HG02885 (cell line): ENCODE results near the gene DCT.
"Not testable (repeated sequence)": the region's sequence is repeated elsewhere in the genome, so short reads cannot be mapped to it uniquely, and the experiment has no call there.

ENCODE experiments used
- ATAC-seq: cut with Tn5 transposase; IDR thresholded peaks from one replicate; pipeline ENCODE4 v1.9.1; 2021; ENCODE audit warnings: mild to moderate bottlenecking; ENCODE audit not compliant: unreplicated experiment, poor library complexity

The DCT gene

GRCh38 chr13:94479616-94480015 is at the start of gene DCT:
TSS of gene DCT (minus strand) at chr13:94479682. CDS start at chr13:94479255, 427 bp downstream.
- ATAC-seq: no peak

- not testable (repeated sequence) for ATAC-seq
Observed at GRCh38 chr13:94526956-94527355, 47.5 kb upstream of the DCT start.

- no peak for ATAC-seq
Observed at GRCh38 chr13:94525781-94526180, 46.3 kb upstream of the DCT start.

GRCh38 chr13:94524407-94524806 is 44.9 kb upstream of the DCT start:
- ATAC-seq: no peak

GRCh38 chr13:94520001-94520400 is 40.5 kb upstream of the DCT start:
- no peak for ATAC-seq

- no peak for ATAC-seq
Observed at GRCh38 chr13:94516456-94516855, 37.0 kb upstream of the DCT start.

- no peak for ATAC-seq
Observed at GRCh38 chr13:94515911-94516310, 36.4 kb upstream of the DCT start.

- no peak for ATAC-seq
Observed at GRCh38 chr13:94515374-94515773, 35.9 kb upstream of the DCT start.

GRCh38 chr13:94513026-94513425 is 33.5 kb upstream of the DCT start:
- no peak for ATAC-seq

GRCh38 chr13:94505730-94506129 is 26.2 kb upstream of the DCT start:
- no peak for ATAC-seq

- no peak for ATAC-seq
Observed at GRCh38 chr13:94503851-94504250, 24.4 kb upstream of the DCT start.

- ATAC-seq: not testable (repeated sequence)
Observed at GRCh38 chr13:94498831-94499230, 19.3 kb upstream of the DCT start.

GRCh38 chr13:94495806-94496205 is 16.3 kb upstream of the DCT start:
- no peak for ATAC-seq

GRCh38 chr13:94494026-94494425 is 14.5 kb upstream of the DCT start:
- no peak for ATAC-seq

GRCh38 chr13:94487043-94487442 is 7.6 kb upstream of the DCT start:
- ATAC-seq: no peak

GRCh38 chr13:94483970-94484369 is 4.5 kb upstream of the DCT start:
- ATAC-seq: no peak

GRCh38 chr13:94481941-94482340 is 2.5 kb upstream of the DCT start:
- ATAC-seq: no peak

- ATAC-seq: no peak
Observed at GRCh38 chr13:94480672-94481145, 1.2 kb upstream of the DCT start.

- no peak for ATAC-seq
Observed at GRCh38 chr13:94478913-94479312, 569 bp downstream of the DCT start.

- no peak for ATAC-seq
Observed at GRCh38 chr13:94470126-94470525, 9.4 kb downstream of the DCT start.

- no peak for ATAC-seq
Observed at GRCh38 chr13:94464771-94465170, 14.7 kb downstream of the DCT start.

- ATAC-seq: no peak
Observed at GRCh38 chr13:94462670-94463069, 16.8 kb downstream of the DCT start.

GRCh38 chr13:94459116-94459515 is 20.4 kb downstream of the DCT start:
- no peak for ATAC-seq
